ENCODE measurements around the gene SFMBT1.
A peak's percentile ranks its signal among the peaks of the same experiment; 100 is the strongest.
"Not testable (repeated sequence)": the region's sequence is repeated elsewhere in the genome, so short reads cannot be mapped to it uniquely, and the experiment has no call there.

The SFMBT1 gene

DNA sequence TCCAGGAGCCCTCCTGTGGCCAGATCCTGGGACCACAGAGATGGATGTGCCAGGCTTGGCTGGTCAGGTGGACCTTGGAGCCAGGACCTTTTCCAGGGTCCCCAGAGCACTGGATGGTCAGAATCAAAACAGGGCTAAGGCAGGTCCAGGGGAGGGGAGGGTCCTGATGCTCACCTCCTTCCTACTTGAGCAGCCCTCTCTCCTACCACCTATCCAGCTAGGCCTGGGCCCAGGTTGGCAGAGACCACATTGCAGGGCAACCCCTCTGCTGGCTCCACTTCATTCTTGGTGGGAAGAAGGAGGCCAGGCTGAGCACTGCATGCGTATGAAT lies 28.5 kb upstream of the SFMBT1 start:
- no peak for DNase-seq (ENCODE audit: low read depth in 4 of 4, low spot score in 1 of 4)

GRCh38 chr3:53073553-53074365 lies 27.9 kb upstream of the SFMBT1 start:
- no peak for DNase-seq (ENCODE audit: low read depth in 4 of 4, low spot score in 1 of 4)

DNA sequence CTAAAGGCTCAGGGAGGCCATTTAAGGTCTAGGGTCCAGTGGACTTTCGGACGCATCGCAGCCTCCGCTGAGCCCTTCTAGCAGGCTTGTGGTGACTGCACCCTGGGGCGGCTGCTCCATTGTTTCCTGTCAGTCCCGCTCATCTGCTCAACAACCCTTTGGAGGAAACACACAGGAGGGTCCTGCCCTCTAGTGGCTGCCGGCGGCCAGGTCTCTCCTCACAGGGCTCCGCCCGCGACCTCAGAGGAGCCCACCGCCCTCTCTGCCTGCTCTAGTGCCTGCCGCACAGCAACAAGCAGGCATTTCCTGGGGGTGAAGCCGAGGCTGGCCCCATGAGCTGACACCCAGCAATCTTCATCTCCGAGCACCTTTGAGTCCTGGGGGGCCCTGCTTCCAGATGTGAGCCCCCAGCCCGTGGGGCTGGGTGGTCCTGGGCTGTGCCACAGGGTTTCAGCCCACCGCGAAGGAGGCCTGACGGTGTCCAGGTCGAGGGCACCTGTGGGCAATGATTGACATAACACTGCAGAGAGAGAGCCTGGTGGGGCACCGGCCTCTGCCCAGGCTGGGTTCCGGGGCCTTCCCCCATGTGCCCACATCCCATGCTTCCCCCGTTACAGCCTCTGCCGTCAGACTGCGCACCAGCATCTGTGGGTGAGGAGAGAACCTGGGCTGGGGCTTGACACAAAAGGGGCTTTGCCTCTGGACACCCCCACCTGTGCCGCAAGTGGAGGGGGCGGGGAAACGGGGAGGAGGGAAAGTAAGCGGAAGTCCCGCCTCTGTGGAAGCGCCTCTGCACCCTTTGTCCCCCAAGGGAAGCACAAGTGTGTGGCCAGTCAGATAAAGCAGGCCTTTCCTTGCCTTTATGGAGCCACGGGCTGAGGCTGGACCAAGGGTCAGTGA lies 27.0 kb upstream of the SFMBT1 start:
- peak; percentile 66 to 82 (median 76) for DNase-seq (ENCODE audit: low read depth in 4 of 4, low spot score in 1 of 4)

GRCh38 chr3:53071882-53072431 lies 26.1 kb upstream of the SFMBT1 start:
- no peak for DNase-seq (ENCODE audit: low read depth in 4 of 4, low spot score in 1 of 4)

- DNase-seq (ENCODE audit: low read depth in 4 of 4, low spot score in 1 of 4): no peak
Observed at GRCh38 chr3:53069422-53070068, 23.7 kb upstream of the SFMBT1 start.

GRCh38 chr3:53068176-53068575 lies 22.3 kb upstream of the SFMBT1 start:
- DNase-seq (ENCODE audit: low read depth in 4 of 4, low spot score in 1 of 4): no peak

GRCh38 chr3:53067567-53067966 lies 21.7 kb upstream of the SFMBT1 start:
- no peak for DNase-seq (ENCODE audit: low read depth in 4 of 4, low spot score in 1 of 4)

- DNase-seq (ENCODE audit: low read depth in 4 of 4, low spot score in 1 of 4): no peak
Observed at GRCh38 chr3:53065841-53066480, 20.1 kb upstream of the SFMBT1 start.

- DNase-seq (ENCODE audit: low read depth in 4 of 4, low spot score in 1 of 4): no peak
Observed at GRCh38 chr3:53062905-53063304, 17.0 kb upstream of the SFMBT1 start.

GRCh38 chr3:53056442-53056841 lies 10.6 kb upstream of the SFMBT1 start:
- DNase-seq (ENCODE audit: low read depth in 4 of 4, low spot score in 1 of 4): no peak

- not testable (repeated sequence) for DNase-seq (ENCODE audit: low read depth in 4 of 4, low spot score in 1 of 4)
Observed at GRCh38 chr3:53054233-53054632, 8.4 kb upstream of the SFMBT1 start.

DNA sequence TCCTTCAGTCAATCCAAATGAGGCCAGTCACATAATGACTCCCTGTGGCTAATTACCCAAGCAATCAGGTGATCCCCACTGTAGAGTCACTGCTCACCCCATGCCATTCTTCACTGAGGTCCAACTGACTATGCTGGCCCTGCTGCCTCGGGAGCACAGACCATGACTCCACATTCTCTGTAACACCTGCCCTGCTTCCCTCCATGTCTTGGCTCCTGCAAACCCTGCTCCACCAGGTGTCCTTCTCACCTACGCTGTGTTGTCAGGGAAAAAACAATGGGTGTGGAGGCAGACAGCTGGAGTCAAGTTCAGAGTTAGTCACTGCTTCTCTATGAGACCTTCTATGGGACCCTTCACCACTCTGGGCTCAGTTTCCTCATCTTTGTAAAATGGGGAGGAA lies 6.1 kb upstream of the SFMBT1 start:
- DNase-seq (ENCODE audit: low read depth in 4 of 4, low spot score in 1 of 4): no peak

GRCh38 chr3:53049987-53050386 lies 4.1 kb upstream of the SFMBT1 start:
- no peak for DNase-seq (ENCODE audit: low read depth in 4 of 4, low spot score in 1 of 4)

- peak; percentile 20 to 30 (median 28) for DNase-seq (ENCODE audit: low read depth in 4 of 4, low spot score in 1 of 4)
Observed at GRCh38 chr3:53046171-53047170, 598 bp upstream of the SFMBT1 start.

- peak; percentile 11 to 31 (median 22) for DNase-seq (ENCODE audit: low read depth in 4 of 4, low spot score in 1 of 4)
Observed at GRCh38 chr3:53044711-53045517, 959 bp downstream of the SFMBT1 start.

- DNase-seq (ENCODE audit: low read depth in 4 of 4, low spot score in 1 of 4): no peak
Observed at GRCh38 chr3:53044371-53044710, 1.5 kb downstream of the SFMBT1 start.

DNA sequence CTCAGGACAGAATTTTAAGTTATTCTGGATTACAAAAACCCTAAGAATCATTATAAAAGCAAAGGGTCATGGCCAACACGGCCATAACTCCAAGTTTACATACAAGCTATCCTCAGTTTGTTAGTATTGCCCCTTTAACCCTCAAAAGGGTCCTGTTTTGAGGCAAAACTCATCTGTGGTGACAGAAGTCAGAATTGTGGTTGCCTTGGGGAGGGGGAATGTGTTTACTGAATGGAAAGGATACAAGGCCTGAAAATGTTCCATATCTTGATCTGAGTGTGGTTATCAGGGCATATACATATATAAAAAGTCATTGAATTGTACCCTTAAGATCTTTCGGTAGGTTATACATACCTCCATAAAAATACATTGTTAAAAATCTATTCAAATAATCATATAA lies 2.1 kb downstream of the SFMBT1 start:
- no peak for DNase-seq (ENCODE audit: low read depth in 4 of 4, low spot score in 1 of 4)

DNA sequence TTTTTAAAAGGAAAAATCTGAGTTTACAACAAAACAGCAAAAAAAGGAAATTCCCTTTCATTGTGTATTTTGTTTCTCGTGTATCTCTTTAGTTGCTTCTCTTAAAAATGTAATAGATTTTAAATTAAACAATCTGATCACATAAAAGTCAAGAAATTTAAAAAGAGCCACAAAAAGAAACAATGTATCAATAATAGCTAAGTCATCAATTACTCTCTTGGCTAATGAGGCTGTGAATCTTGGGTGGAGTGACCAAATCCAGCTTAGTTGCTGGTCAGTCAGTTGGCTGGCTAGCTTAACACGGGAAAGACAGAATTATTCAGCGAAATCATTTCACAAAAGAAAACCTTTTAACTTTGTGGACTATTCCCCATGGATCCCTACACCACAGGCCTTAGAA lies 3.2 kb downstream of the SFMBT1 start:
- DNase-seq (ENCODE audit: low read depth in 4 of 4, low spot score in 1 of 4): no peak

GRCh38 chr3:53040351-53040820 lies 5.5 kb downstream of the SFMBT1 start:
- DNase-seq (ENCODE audit: low read depth in 4 of 4, low spot score in 1 of 4): no peak

Measured in stimulated activated CD4-positive, alpha-beta T cell treated with anti-CD3 and anti-CD28 coated beads, Interleukin-1b, Interleukin-23, amount 100 ng/mL, for 24 hours (primary cell).